GM19239 (cell line): Measurements from ENCODE around the gene ARNT2.

Experiments used
- DNase-seq: peaks from one replicate; pipeline ENCODE4 v3.0.0; 2011; ENCODE audit warnings: low spot score; ENCODE audit not compliant: insufficient read length
- FAIRE-seq: peaks from 2 replicates; lab custom pipeline; 2011; peaks lifted over from hg19 to GRCh38; lab: Jason Lieb, UNC

ARNT2 gene

DNA sequence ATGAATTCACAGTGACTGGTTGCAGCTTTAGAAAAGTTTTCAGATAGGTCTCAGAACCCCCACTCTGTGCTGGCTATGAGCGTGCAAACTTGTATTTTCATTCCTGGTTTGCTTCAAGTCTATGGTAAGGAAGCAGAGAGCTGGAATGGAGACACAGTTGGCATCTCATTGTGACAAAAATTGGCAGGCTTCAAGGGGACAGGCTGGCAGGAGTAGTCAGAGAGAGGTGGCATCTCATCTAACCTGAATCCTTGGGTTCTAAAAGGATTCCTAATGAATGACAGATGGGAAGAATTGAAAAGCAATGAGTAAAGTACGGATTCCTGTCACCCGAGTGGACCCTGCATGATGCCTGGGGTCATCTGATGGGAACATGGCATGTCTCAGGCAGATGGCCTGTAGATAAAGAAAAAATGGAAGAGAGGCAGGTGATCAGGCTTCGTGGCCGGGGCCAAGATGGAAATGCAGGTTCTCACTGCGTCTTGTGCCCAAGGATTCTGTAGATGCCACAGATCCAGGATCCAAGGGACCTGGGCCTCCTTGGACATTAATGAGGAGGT is 201.5 kb downstream of the ARNT2 start:
- no peak for FAIRE-seq
- DNase-seq: no peak

- no peak for DNase-seq
- FAIRE-seq: no peak
Observed at GRCh38 chr15:80606511-80607071, 202.4 kb downstream of the ARNT2 start.

- no peak for FAIRE-seq
Observed at GRCh38 chr15:80607287-80607980, 203.3 kb downstream of the ARNT2 start.

DNA sequence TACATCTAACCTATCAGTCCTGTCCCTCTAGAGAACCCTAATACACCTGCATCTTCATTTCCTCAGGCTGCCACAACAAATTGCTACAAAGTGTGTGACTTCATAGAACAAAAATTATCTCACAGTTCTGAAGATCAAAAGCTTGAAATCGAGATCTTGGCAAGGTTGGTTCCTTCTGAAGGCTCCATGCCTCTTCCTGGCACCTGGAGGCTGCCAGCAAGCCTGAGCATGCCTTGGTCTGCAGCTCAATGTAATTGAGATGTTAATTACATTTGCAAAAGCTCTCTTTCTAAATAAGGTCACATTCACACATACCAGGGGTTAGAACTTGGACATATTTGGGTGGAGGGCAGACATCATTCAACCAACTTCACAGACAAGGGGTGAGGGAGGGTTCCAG is 204.5 kb downstream of the ARNT2 start:
- DNase-seq: no peak
- FAIRE-seq: no peak

More at GRCh38 chr15:80607287-80607980, 203.3 kb downstream of the ARNT2 start:
- no peak for DNase-seq

GRCh38 chr15:80609091-80609490 is 204.9 kb downstream of the ARNT2 start:
- no peak for DNase-seq
- no peak for FAIRE-seq

- no peak for DNase-seq
- FAIRE-seq: no peak
Observed at GRCh38 chr15:80609512-80609946, 205.3 kb downstream of the ARNT2 start.

DNA sequence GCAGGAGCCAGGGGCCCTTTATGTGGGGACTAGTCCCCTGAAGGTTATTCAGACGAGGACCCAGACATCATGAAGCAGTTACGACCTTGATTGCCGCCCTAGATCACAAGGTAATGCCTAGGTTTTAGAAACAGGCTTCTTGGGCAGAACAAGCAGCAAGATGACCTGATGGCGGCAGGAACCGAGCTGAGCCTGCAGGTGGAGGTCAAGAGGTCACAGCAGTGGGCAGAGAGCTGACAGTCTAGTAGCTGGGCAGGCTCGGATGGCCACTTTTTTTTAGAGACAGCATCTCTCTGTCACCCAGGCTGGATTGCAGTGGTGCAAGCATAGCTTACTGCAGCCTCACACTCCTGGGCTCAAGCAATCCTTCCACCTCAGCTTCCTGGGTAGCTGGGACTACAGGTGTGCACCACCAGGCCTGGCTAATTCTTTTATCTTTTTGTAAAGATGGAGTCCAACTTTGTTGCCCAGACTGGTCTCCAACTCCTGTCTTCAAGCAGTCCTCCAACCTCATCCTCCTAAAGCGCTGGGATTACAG is 207.4 kb downstream of the ARNT2 start:
- no peak for FAIRE-seq
- DNase-seq: no peak

DNA sequence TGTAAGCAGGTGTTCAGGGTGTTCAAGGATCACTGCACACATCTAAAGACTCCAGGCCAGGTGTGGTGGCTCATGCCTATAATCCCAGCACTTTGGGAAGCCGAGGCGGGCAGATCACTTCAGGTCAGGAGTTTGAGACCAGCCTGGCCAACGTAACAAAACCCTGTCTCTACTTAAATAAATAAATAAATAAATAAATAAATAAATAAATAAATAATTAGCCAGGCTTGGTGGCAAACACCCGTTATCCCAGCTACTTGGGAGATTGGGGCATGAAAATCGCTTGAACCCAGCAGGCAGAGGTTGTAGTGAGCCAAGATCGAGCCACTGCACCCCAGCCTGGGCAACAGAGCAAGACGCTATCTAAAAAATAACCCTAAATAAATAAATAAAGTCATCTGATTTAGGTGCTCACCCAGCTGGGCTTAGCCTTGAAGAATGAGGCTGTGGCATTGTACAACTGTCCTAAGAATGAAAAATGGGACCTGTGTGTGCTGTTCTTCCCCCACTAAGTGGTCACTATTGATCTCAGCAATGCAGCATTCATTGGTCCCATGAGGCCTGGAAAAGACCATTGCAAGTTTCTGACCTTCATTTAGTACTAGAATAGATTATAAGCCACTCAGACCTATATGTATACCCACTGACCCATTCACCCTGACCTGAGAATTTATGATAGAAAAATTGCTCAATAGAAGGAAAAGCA is 208.1 kb downstream of the ARNT2 start:
- DNase-seq (no peak), FAIRE-seq (no peak)

DNA sequence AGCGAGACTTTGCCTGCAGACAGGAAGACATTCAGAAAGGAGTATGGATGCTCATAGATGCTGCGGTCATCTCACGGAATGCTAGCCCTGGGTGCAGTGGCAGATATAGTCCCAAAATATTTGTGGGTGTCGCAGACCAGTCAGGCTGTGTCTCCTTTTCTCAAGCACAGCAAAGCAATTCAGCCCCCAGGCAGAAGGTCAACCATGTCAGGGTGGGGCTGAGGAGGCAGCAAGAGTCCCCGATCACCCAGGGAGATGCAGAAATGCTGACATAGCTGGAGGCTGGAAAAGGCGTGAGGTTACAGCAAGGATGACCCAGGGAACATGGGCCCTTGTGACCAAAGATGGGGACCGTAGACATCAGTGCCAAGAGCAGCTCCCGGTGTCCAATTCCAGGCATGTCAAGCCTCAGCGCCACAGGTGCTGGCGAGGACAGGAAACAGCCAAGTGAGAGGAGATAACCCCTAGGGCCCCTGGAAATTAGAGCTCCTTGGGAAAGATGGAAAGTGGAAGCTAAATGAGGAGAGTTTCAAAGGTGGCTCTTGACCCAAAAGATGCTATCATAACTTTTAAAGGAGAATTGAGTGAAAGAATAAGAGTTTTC is 209.7 kb downstream of the ARNT2 start:
- no peak for DNase-seq
- FAIRE-seq: no peak

DNA sequence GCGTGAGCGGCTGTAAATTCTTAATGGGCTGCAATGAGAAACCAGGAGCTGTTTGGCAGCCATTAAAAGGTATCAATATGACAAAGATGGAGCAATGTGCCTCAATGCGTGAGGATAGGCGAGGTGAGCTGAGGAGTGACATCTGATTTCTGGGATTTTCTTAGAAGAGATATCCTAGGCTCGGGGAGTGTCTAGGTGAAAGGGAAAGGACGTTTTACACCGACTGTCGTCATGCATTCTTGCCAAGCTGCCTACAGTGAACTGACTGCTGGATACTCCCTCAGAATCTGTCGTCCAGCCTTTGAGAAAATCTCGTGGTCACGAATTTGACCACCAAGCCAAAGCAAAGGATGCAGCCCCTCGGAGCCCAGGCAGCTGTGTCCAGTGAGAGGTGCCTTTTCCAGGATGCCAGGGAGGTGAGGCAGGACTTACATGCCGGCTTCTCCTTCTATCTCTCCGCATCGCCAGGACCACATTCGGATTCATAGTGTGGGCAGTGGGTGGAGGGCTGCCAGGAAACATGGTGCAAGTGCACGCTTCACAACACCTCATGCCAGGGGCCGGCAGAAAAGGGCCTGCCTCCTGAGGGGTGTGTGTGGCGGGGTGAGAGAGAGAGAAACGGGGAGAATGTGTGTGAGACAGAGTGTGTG is 210.7 kb downstream of the ARNT2 start:
- DNase-seq: no peak
- no peak for FAIRE-seq

DNA sequence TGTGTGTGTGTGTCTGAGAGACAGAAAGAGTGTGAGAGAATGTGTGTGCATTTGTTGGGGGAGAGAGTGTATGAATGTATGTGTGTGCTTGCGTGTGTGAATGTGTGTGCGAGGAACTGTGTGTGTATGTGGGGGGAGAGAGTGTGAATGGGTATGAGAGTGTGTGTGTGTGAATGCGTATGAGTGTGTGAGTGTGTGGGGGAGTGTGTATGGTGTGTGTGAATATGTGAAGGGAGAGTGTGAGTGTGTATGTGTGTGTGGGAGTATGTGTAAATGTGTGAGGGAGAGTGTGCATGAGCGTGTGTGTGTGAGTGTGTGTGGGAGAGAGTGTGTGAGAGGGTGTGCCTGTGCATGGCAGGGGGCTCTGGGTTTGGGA is 211.2 kb downstream of the ARNT2 start:
- no peak for FAIRE-seq
- no peak for DNase-seq

DNA sequence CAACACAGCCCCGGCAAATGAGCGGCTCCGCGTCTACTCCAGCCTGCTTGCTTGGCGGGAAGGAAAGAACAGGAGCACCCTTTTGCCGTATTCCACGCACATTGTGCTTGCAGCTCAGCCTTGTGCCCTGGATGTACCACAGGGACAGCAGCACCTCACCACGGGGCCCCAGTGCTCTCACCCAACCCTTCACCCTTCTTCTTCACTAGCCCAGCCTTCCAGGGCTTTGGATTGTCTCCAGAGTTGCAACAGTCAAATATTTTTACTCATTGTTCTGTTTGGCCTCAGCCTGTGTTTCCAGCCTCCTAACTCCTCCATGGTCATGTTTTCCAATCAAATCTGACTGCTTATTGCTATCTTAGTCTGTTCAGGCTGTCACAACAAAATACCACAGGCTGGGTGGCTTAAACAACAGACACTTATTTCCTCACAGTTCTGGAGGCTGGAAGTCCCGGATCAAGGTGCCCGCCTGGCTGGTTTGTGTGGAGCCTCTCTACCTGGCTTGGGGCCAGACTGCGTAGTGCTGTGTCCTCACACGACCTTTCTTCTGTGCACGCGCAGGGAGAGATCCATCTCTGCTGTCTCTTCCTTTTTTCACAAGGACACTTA is 211.7 kb downstream of the ARNT2 start:
- FAIRE-seq: no peak
- no peak for DNase-seq

DNA sequence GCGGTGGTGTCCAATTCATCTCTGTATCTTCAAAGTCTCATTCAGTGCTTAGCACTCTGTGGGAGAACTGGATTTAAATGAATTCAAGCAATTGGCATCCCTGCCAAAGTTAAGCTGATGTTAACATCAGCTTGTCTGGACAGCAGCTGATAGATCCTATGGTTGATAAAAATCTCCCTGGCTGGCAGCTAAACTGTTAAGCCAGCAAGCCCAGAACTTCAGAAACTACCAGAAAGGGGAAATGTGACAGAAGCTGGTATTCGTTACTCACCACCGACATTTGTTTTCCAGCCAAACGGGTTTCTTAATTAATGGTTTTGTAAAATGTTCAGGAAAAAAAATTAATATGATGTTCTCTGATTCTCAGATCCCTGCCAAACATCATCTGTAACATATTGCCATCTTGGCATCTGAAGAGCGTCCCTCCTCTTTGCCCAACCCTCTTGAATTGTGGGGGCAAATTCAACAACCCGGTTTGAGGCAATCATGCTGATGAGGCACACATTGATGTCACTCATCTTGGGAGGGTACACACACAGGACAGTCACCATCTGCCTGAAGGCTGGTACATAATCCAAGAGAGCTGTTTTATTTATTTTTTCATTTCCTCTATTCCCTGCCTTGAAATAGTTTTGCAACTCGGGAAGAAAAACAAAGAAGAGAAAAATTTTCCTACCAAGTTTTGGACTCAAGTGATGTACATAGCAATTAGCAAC is 214.7 kb downstream of the ARNT2 start:
- FAIRE-seq (no peak), DNase-seq (no peak)

DNA sequence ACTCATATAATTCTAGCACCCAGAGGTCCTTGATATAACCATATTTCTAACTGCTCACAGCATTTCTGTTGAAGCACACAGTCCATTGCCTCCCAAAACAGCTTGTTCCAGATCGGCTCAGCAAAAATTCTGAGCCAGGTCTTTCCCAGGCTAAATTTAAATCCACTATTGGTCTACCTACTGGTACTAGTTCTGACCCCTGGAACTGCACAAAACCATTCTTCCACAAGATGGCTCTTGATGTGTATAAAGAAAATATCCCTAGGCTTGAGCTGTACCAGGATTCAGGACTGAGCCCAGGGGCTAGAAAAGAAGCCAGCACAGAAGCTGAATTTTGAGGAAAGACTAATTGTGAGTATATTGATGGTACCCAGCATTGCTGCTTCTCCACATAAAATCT is 215.5 kb downstream of the ARNT2 start:
- FAIRE-seq (no peak), DNase-seq (no peak)

DNA sequence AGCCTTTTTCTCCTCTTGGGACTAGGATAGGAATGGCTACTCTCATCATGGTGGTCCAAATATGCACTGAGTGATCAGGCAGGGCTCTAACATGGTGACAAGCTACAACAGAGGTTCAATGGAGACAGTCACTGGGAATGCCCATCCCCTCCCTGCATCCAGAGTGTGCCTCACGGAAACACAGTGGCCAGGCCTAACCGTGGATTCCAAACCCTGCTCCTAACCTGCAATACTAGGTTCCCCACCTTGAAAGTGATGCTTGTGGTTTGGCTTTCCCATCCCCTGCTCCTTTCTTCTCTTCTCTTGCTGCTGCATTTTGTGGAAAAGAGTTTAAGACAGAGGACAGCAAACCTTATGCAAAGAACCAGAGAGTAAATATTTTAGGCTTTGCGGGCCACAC is 216.0 kb downstream of the ARNT2 start:
- no peak for FAIRE-seq
- DNase-seq: no peak

DNA sequence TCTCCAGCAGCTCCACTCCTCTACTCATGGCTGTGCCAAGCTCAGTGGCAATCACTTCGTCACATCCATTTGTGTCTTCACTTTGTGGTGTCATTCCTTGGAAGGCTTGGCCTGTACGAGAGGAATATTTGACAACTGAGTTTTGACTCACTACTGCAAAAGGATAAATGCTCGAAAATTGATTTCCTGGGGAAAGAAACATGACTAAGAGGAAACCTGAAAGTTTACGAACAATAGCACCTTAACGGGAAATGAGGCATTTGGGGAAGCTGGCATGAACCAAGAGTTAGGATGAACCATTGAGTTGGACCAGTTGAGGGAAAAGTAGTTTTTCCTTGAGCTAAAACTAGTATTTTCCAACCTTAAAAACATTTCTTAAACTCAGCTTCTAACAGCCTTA is 216.7 kb downstream of the ARNT2 start:
- DNase-seq: no peak
- no peak for FAIRE-seq

GRCh38 chr15:80626643-80627120 is 222.5 kb downstream of the ARNT2 start:
- FAIRE-seq (no peak), DNase-seq (no peak)

DNA sequence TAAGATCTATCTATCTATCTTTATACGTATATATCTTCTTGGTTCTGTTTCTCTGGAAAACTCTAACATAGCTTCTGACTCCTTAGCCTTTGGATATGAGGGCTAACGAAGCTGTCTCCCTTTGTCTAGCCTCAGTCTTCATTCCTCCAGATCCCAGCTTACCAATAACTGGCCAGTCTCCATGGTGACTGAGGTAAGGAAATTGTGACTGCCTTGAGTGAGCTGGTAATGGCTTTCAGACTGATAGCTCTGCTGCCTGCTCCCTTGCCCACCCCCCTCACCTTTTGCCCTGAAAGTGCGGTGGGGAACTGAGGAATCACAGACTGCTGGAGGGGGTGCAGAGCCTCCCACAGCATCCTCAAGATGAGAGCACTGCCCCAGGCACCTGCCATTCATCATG is 225.2 kb downstream of the ARNT2 start:
- no peak for FAIRE-seq
- no peak for DNase-seq

DNA sequence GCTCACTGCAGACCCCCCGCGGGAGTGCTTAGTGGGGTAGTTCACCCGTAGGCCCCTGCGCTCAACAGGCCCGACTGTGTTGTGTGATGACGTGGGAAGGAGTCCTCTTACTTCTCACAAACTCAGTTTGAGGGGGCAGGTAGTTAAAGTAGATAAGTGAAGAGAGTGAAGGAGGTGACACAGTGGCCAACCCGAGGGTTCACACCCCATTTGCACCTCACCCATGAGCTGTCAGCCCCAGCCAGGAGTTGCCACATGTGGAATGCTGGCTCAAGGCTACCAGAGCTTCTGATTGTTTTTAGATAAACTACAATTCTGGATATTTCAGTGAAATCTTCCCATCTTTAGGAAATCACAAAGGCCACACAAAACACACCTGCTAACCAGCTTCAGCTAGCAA is 226.8 kb downstream of the ARNT2 start:
- no peak for FAIRE-seq

More for the DNA sequence above, 226.8 kb downstream of the ARNT2 start:
- no peak for DNase-seq
